SKM-1 treated with dmso at 0.1 percent for 144 hours (cell line): ENCODE measurements around the gene MRPL50.
"Not testable (repeated sequence)": the region's sequence is repeated elsewhere in the genome, so short reads cannot be mapped to it uniquely, and the experiment has no call there.

Experiments used
- DNase-seq: peaks from one replicate; lab custom pipeline; 2025; ENCODE audit not compliant: unreplicated experiment; lab: John Stamatoyannopoulos, UW

MRPL50 gene

DNA sequence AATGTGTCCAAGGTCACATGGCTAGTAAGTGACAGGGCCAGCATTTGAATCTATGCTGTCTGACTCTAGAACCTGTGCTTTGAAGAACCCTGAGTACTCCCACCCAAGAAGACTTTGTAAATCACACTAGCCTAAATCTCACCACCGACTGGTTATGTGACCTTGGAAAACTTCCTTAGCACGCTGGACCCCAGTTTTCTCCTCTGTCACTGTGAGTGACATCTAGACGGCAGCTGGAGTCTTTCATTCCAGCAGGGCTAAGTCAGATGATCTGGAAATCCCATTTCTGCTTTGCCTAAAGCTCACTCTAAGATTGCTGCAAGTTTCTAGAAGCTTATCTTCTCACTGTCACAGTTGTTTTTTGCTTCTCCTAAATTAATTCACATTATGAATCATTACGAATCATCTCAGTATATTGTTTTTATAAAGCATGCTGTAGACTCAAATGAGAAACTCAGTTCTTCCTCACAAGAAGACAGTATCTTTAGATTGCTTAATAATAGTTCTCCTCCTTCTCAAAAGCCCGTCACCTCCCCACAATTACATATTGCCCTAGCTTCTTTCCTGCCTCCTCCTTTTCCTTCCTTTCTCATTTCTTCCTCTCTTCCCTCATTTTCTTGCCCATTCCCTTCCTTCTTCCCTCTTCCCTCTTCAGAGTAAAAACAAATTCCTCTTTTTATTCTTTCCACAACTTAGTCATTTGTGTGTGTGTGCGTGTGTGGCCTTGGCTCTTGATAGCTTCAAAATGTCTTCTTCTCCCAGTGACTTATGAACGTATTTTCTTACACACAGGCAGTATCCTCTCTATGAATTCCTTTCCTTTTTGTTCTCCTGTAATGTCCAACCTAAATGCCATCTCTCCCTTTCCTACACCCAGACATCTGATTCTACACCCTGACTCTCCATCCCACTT is 20.4 kb upstream of the MRPL50 start:
- no peak for DNase-seq

DNA sequence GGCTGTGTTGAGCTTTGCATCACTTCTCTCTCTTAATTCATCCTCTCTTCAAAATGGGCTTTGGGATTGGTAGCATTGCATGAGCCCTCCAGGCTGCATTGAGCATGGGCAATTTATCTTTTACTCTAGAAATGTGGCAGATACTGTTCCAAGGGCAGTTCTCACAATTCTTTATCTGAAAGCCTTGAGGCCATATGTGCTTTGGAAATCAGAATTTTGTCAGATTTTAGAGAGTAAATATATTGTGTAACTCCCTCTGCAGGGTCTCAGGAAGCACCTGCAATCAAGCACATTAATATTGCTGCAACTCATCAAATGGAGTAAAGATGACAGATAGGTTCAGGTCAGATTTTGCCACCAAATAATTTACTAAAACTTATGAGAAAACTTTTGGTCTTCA is 19.6 kb upstream of the MRPL50 start:
- no peak for DNase-seq

- no peak for DNase-seq
Observed at GRCh38 chr9:101417389-101417788, 19.0 kb upstream of the MRPL50 start.

DNA sequence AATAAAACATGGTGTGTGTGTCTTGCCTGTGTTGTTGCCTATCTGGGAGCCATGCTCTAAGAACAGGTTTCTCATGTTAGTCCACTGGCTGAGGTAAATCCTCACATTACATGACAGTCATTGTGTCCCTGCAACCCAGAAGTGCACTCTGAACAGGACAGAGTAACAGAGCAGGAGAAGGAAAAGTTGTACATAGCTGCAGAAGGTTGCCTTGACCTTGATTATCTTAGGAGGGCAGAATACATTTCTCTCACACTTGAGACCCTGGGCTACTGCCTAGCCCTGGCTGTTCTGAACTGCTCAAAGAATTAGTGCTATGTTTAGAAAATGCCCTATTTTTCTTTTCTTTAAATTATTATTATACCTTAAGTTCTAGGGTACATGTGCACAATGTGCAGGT is 17.2 kb upstream of the MRPL50 start:
- DNase-seq: no peak

- DNase-seq: no peak
Observed at GRCh38 chr9:101414839-101415238, 16.4 kb upstream of the MRPL50 start.

GRCh38 chr9:101409079-101409477 is 10.7 kb upstream of the MRPL50 start:
- DNase-seq: no peak

DNA sequence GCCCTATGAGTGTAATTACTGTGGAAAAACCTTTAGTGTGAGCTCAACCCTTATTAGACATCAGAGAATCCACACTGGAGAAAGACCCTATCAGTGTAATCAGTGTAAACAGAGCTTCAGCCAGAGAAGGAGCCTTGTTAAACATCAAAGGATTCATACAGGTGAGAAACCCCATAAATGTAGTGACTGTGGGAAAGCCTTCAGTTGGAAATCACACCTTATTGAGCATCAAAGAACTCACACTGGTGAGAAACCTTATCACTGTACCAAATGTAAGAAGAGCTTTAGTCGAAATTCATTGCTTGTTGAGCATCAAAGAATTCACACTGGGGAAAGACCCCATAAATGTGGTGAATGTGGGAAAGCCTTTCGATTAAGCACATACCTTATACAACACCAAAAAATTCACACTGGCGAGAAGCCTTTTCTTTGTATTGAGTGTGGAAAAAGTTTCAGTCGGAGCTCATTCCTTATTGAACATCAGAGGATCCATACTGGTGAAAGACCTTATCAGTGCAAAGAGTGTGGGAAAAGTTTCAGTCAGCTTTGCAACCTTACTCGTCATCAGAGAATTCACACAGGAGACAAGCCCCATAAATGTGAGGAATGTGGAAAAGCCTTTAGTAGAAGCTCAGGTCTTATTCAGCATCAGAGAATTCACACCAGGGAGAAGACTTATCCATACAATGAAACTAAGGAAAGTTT is 10.1 kb upstream of the MRPL50 start:
- DNase-seq: no peak

DNA sequence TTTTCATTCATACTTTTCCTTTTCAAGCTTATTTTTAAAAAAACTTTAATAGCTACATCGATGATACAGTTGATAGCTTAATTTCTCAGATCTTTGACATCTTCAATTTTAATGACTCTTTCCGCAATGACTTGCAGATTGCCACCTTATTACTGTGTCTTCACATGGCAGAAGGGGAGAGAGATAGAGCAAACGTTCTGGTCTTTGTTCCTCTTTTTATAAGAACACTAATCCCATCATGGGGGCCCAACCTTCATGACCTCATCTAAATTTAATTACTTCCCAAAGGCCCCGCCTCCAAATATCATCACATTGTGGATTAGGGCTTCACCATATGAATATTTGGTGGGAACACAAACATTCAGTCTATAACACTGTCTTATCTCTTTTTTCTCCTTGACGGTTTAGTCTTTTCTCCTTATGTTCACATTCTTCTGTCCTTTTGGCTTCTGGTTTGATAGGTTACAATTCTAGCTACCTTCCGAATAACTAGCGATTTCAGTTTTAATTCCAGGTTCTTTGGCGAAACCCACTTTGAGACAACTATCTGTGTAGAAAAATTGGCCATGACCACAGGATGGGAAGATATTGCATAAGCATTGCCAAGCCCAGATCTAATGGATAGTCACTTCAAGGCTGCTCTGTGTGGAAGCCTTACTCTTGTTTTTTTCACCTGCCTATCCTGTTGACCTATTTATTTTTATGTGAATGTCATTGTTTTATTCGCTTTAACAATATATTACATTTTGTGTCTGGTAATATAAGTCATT is 5.3 kb upstream of the MRPL50 start:
- DNase-seq: no peak

DNA sequence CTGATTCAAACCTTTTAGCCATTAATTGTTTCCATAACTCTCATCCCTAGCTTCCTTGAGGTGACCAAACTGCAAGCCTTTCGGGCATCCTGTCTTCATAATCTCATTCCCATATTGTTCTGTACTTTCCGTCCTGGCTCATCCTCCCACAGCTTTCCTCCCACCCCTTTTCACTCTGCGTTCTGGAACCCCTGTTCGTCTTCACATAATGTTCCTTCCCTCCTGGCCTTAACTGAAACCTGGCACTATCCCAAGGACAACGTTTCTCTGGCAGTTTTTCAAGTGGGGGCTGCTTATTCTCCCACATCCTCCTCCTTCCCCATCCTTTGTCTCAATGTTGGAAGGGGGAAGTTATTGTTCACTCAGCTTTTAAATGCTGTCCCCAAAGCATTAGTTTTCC is 1.7 kb upstream of the MRPL50 start:
- no peak for DNase-seq

- no peak for DNase-seq
Observed at GRCh38 chr9:101399643-101399970, 1.2 kb upstream of the MRPL50 start.

GRCh38 chr9:101398930-101399642 is 668 bp upstream of the MRPL50 start:
- no peak for DNase-seq

- no peak for DNase-seq
Observed at GRCh38 chr9:101397746-101398067, 711 bp downstream of the MRPL50 start.

DNA sequence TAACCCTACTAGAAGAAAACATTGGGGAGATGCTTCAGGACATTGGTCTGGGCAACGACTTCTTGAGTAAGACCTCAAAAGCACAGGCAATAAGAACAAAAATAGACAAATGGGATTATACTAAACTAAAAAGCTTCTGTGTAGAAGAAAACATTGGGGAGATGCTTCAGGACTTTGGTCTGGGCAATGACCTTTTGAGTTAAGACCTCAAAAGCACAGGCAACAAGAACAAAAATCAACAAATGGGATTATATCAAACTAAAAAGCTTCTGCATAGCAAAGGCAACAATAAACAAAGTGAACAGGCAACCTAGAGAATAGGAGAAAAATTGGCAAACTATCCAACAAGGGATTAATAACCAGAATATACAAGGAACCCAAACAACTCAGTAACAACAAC is 3.7 kb downstream of the MRPL50 start:
- no peak for DNase-seq

DNA sequence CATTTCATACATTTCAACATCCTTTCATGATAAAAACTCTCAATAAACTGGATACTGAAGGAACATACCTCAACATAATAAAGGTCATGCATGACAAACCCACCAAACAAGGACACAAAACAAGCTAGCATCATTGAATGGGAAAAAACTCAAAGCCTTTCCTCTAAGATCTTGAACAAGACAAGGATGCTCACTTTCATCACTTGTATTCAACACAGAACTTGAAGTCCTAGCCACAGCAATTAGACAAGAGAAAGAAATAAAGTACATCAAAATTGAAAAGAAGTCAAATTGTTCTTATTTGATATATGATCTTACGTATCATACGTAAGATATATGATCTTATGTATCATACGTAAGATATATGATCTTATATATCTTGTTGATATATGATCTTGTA is 5.3 kb downstream of the MRPL50 start:
- DNase-seq: no peak

DNA sequence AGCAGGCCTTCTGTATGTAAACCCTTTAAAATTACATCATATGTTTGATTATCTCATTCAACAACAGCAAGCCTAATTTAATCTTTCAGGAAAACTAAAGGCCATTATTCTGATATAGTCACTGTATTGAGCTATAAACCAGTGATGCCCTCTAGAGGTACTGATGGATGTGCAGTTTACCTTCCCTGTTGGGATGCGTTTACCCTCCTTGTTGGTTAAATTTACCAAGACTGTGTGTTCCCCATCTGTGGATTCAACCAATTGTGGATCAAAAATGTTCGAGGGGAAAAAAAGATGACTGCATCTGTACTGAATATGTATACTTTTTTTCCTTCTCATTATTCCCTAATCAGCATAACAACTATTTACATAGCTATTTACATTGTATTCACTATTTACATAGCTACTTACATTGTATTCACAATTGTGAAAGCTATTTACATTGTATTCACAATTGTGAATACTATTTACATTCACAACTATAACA is 9.9 kb downstream of the MRPL50 start:
- DNase-seq: no peak

- DNase-seq: no peak
Observed at GRCh38 chr9:101387871-101388506, 10.4 kb downstream of the MRPL50 start.

GRCh38 chr9:101384873-101385536 is 13.4 kb downstream of the MRPL50 start, which contains the start of gene BAAT:
BAAT (minus strand) TSS chr9:101385006; CDS start chr9:101371404, 13,602 bp downstream.
- DNase-seq: not testable (repeated sequence)

DNA sequence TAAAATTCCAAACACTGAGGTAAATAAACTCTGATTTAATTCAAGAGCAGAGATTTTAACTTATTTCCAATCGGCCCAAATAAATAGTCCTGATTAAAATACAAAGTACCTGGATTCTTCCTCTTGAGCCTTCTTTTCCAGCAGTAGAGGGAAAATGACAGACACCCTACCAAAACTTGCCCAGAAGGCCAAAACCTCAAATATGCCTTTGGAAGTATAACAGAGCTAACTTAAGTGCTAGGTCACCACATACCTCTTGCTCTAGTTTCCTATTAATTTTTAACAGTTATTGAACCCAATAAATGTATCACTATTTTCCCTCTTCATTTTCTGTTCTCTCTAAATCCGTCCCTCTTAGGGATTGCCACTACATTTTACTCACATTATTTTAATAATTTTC is 15.1 kb downstream of the MRPL50 start:
- no peak for DNase-seq

- no peak for DNase-seq
Observed at GRCh38 chr9:101381833-101382342, 16.5 kb downstream of the MRPL50 start.

DNA sequence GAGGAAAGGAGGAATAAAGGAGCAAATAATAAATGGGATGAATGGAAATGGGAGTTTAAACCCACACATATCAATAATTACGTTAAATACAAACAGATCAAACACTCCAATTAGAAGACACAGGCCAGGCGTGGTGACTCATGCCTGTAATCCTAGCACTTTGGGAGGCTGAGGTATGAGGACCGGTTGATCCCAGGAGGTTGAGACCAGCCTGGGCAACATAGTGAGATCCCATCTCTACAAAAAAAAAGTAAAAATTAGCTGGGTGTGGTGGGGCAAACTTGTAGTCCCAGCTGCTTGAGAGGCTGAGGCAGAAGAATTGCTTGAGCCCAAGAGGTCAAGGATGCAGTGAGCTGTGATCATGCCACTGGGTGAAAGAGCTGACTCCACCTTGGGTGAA is 17.3 kb downstream of the MRPL50 start:
- no peak for DNase-seq
